ENCODE measurements around the gene ACTL10.
A peak's percentile ranks its signal among the peaks of the same experiment; 100 is the strongest.

The ACTL10 gene

GRCh38 chr20:33650111-33650752 lies 16.5 kb upstream of the ACTL10 start:
- no peak for DNase-seq

GRCh38 chr20:33650753-33651561 lies 15.8 kb upstream of the ACTL10 start:
- DNase-seq, result no peak

GRCh38 chr20:33651562-33652048 lies 15.1 kb upstream of the ACTL10 start:
- no peak for DNase-seq

- DNase-seq, result peak; percentile 58
Measured at GRCh38 chr20:33653218-33653899, 13.4 kb upstream of the ACTL10 start.

GRCh38 chr20:33653900-33654596 lies 12.7 kb upstream of the ACTL10 start:
- DNase-seq, result no peak

- no peak for DNase-seq
Measured at GRCh38 chr20:33654680-33655161, 12.0 kb upstream of the ACTL10 start.

GRCh38 chr20:33655164-33655563 lies 11.6 kb upstream of the ACTL10 start:
- no peak for DNase-seq

- no peak for DNase-seq
Measured at GRCh38 chr20:33656010-33656782, 10.5 kb upstream of the ACTL10 start.

- DNase-seq, result no peak
Measured at GRCh38 chr20:33656783-33657703, 9.7 kb upstream of the ACTL10 start.

- no peak for DNase-seq
Measured at GRCh38 chr20:33657704-33658095, 9.0 kb upstream of the ACTL10 start.

GRCh38 chr20:33658510-33658909 lies 8.2 kb upstream of the ACTL10 start:
- DNase-seq, result no peak

- DNase-seq, result no peak
Measured at GRCh38 chr20:33658929-33659328, 7.8 kb upstream of the ACTL10 start.

- DNase-seq, result no peak
Measured at GRCh38 chr20:33659341-33660034, 7.3 kb upstream of the ACTL10 start.

- DNase-seq, result no peak
Measured at GRCh38 chr20:33660035-33660684, 6.6 kb upstream of the ACTL10 start.

GRCh38 chr20:33660685-33661058 lies 6.1 kb upstream of the ACTL10 start:
- no peak for DNase-seq

GRCh38 chr20:33662172-33662571 lies 4.6 kb upstream of the ACTL10 start, which contains the start of gene C20orf144:
Gene C20orf144, plus strand, starts transcription at chr20:33662327. Its CDS starts 19 bp downstream, at chr20:33662346.
- DNase-seq, result no peak

- DNase-seq, result peak; percentile 73
Measured at GRCh38 chr20:33663161-33664084, 3.3 kb upstream of the ACTL10 start.

GRCh38 chr20:33664085-33664761 lies 2.5 kb upstream of the ACTL10 start:
- no peak for DNase-seq
